ENCODE results near the gene HTN3. TPM values are rescaled to one million over a fixed set of nuclear protein-coding genes. Genes with fewer than 3 reads are reported as not detected.

The HTN3 gene
- total and polyA plus RNA-seq, 9 of the 15 experiments (the other 6 are each of a cell fraction or from before 2014, with no cell fraction given), result not detected

- DNase-seq (ENCODE audit: extremely low read depth in 1 of 4, low spot score in 3 of 4), result no peak
- no peak overlapping the region for H2AFZ ChIP-seq (ENCODE audit: low read depth, low read length)
- no peaks in the 10 kb centered on the region for H3K9me1 ChIP-seq (ENCODE audit: control insufficient read depth, insufficient read depth, low read length)
- ChIA-PET POLR2A (no interaction called here), CTCF (ENCODE audit: low intra/inter-chr PET ratio) (no interaction called here)
- intact Hi-C loops (cut with micrococcal nuclease), result no loop called here
- in situ Hi-C loops (cut with MboI), result no loop called here
- H3K79me2 ChIP-seq (ENCODE audit: control insufficient read depth, insufficient read depth, low read length), result no peaks in the 10 kb centered on the region
- TF ChIP-seq NFIC (IDR thresholded peaks at IDR 0.05) (no peak), HDGF (IDR thresholded peaks at IDR 0.05) (no peak), CBX3 (IDR thresholded peaks at IDR 0.05; ENCODE audit: borderline replicate concordance in 1 of 2, low read length in 2 of 2) (no peak), ZKSCAN3 (CRISPR knock-in tag; IDR thresholded peaks at IDR 0.05) (no peak), DEAF1 (CRISPR knock-in tag; IDR thresholded peaks at IDR 0.05) (no peak), ZBTB9 (CRISPR knock-in tag; IDR thresholded peaks at IDR 0.05) (no peak), KAT7 (CRISPR knock-in tag; IDR thresholded peaks at IDR 0.05; ENCODE audit: borderline replicate concordance) (no peak), PHF20 (IDR thresholded peaks at IDR 0.05; ENCODE audit: partially characterized antibody) (no peak), PTRF (tag; IDR thresholded peaks at IDR 0.05) (no peak), KLF13 (tag; IDR thresholded peaks at IDR 0.05; ENCODE audit: borderline replicate concordance, low read depth) (no peak), UBTF (IDR thresholded peaks at IDR 0.05; ENCODE audit: borderline replicate concordance in 1 of 2, low read depth in 2 of 2, low read length in 2 of 2) (no peak), ZNF408 (CRISPR knock-in tag; IDR thresholded peaks at IDR 0.05; ENCODE audit: low read depth) (no peak), CBX1 (IDR thresholded peaks at IDR 0.05; ENCODE audit: low read depth) (no peak), ZNF24 (IDR thresholded peaks at IDR 0.05) (no peak), RBM15 (IDR thresholded peaks at IDR 0.05; ENCODE audit: insufficient read depth, low read length) (no peak), ZNF274 (IDR thresholded peaks at IDR 0.05; ENCODE audit: borderline replicate concordance, low read depth, low read length) (no peak), SMARCB1 (IDR thresholded peaks at IDR 0.05; ENCODE audit: insufficient read length, low read depth) (no peak), ADNP (tag; IDR thresholded peaks at IDR 0.05) (no peak), TAF9B (IDR thresholded peaks at IDR 0.05; ENCODE audit: partially characterized antibody) (no peak)
- BruUV-seq (replicated peaks), result no TSS peak
- no peak overlapping the region for H3K9ac ChIP-seq (ENCODE audit: insufficient read depth in 1 of 2, low read depth in 2 of 2, low read length in 2 of 2)
- no peak for FAIRE-seq
- H3K9me3 ChIP-seq (replicated peaks; ENCODE audit: control insufficient read depth, insufficient read depth, low read depth, low read length), result no peaks in the 10 kb centered on the region
- H3K27me3 ChIP-seq (ENCODE audit: control insufficient read depth in 2 of 2, insufficient read depth in 2 of 2, low read length in 2 of 2), result no peaks in the 10 kb centered on the region
- no peak overlapping the region for H3K27ac ChIP-seq (ENCODE audit: extremely low read depth, low read depth, low read length)
- WGBS (ENCODE audit: insufficient coverage, low coverage, missing lambda C conversion rate), result 0% methylated on average over 5 of the region's 5 CpGs
- H4K20me1 ChIP-seq (replicated peaks; ENCODE audit: control insufficient read depth, insufficient read depth, low read length), result no peaks in the 10 kb centered on the region
- no peak overlapping the region for H3K4me2 ChIP-seq (ENCODE audit: insufficient read depth, low read length)
- no peaks in the 10 kb centered on the region for H3K4me1 ChIP-seq (replicated peaks in 1 of 2; ENCODE audit: control insufficient read depth in 2 of 2, insufficient read depth in 2 of 2, low read length in 2 of 2)
- ATAC-seq, result no peak
- no peak overlapping the region for H3K4me3 ChIP-seq
- no peaks in the 10 kb centered on the region for H3K36me3 ChIP-seq (ENCODE audit: control insufficient read depth, insufficient read depth, low read length)
Observed at GRCh38 chr4:69994782-69995181, 33.5 kb upstream of the HTN3 start.
